SK-N-SH (cell line): ENCODE results near the gene MAP3K12. TPM values are rescaled to one million over a fixed set of nuclear protein-coding genes. Genes with fewer than 3 reads are reported as not detected.

Source experiments
- CTCF ChIA-PET: fragments of 300-600, 350-600 bp; formaldehyde crosslinking; extraction: SDS; loops from one replicate; lab custom pipeline; 2021; lab: Yijun Ruan, JAX
- POLR2A ChIA-PET: fragments of 350-600 bp; sonication (Branson Sonifier 250); formaldehyde crosslinking; extraction: SDS; loops from one replicate; lab custom pipeline; 2020; ENCODE audit warnings: antibody characterized with exemption, inconsistent platforms; lab: Yijun Ruan, JAX
- DNase-seq: peaks from one replicate; pipeline ENCODE4 v3.0.0; 2012
- H2AFZ ChIP-seq: fragments of 200-600 bp; sonication (generic); 2 replicates; pipeline ENCODE4 v1.8.1; 2016; ENCODE audit warnings: antibody characterized with exemption, mild to moderate bottlenecking, low read depth
- H3F3A ChIP-seq: fragments of 200-600 bp; sonication (generic); replicated peaks from 2 replicates; pipeline ENCODE3; 2016; ENCODE audit warnings: antibody characterized with exemption, mild to moderate bottlenecking; ENCODE audit not compliant: insufficient read depth
- H3K27ac ChIP-seq, 2 experiments: fragments of 200-500 bp in 1 of 2; fragments of 200-600 bp in 1 of 2; sonication (Bioruptor generic) in 1 of 2; sonication (generic), shearing (Covaris generic) in 1 of 2; 2 replicates each; pipeline versions ENCODE4 v1.5.1 to v1.6.1; 2014 to 2016; ENCODE audit warnings: low read depth in 2 of 2, inconsistent platforms in 1 of 2, low read length in 1 of 2, mild to moderate bottlenecking in 1 of 2, mixed read lengths in 1 of 2
- H3K27me3 ChIP-seq: fragments of 200-600 bp; sonication (generic), shearing (Covaris generic); 2 replicates; pipeline ENCODE4 v1.6.1; 2016; ENCODE audit warnings: mixed run types; ENCODE audit not compliant: insufficient read depth
- H3K36me3 ChIP-seq, 2 experiments: fragments of 200-500 bp in 1 of 2; fragments of 200-600 bp in 1 of 2; sonication (Bioruptor generic) in 1 of 2; sonication (generic) in 1 of 2; replicated peaks in 1 of 2; 2 replicates each; pipeline versions ENCODE3 to v1.5.1; 2014 to 2016; ENCODE audit warnings: low read length in 1 of 2, mild to moderate bottlenecking in 1 of 2; ENCODE audit not compliant: insufficient read depth in 2 of 2, control insufficient read depth in 1 of 2
- H3K4me1 ChIP-seq, 2 experiments: fragments of 200-500 bp in 1 of 2; fragments of 200-600 bp in 1 of 2; sonication (Bioruptor generic) in 1 of 2; sonication (generic), shearing (Covaris generic) in 1 of 2; 2 replicates each; pipeline versions ENCODE4 v1.5.1 to v1.6.1; 2014 to 2016; ENCODE audit warnings: low read depth in 1 of 2, low read length in 1 of 2, mixed run types in 1 of 2; ENCODE audit not compliant: insufficient read depth in 2 of 2, control insufficient read depth in 1 of 2
- H3K4me2 ChIP-seq: fragments of 200-600 bp; sonication (generic), shearing (Covaris generic); 2 replicates; pipeline ENCODE4 v1.6.1; 2017; ENCODE audit warnings: mixed run types
- H3K4me3 ChIP-seq, 2 experiments: fragments of 200-500 bp in 1 of 2; fragments of 200-600 bp in 1 of 2; sonication (Bioruptor generic) in 1 of 2; sonication (generic), shearing (Covaris generic) in 1 of 2; 2 replicates each; pipeline versions ENCODE4 v1.5.1 to v1.8.1; 2014 to 2016; ENCODE audit warnings: low read depth in 2 of 2, inconsistent platforms in 1 of 2, low read length in 1 of 2, mild to moderate bottlenecking in 1 of 2, mixed read lengths in 1 of 2, moderate library complexity in 1 of 2
- H3K79me2 ChIP-seq: fragments of 200-600 bp; sonication (generic); 2 replicates; pipeline ENCODE4 v1.8.1; 2017; ENCODE audit warnings: mild to moderate bottlenecking; ENCODE audit not compliant: insufficient read depth
- H3K9ac ChIP-seq: fragments of 200-600 bp; sonication (generic); 2 replicates; pipeline ENCODE4 v1.6.1; 2017; ENCODE audit warnings: mixed run types
- H3K9me2 ChIP-seq: fragments of 200-600 bp; sonication (generic); 2 replicates; pipeline ENCODE4 v1.6.1; 2017; ENCODE audit warnings: mixed run types
- H3K9me3 ChIP-seq: fragments of 200-600 bp; sonication (generic); 2 replicates; pipeline ENCODE4 v1.6.1; 2017; ENCODE audit warnings: mixed run types, mild to moderate bottlenecking, moderate library complexity
- H4K20me1 ChIP-seq: fragments of 200-600 bp; sonication (generic); 2 replicates; pipeline ENCODE4 v1.6.1; 2017; ENCODE audit warnings: mild to moderate bottlenecking, mixed run types; ENCODE audit not compliant: insufficient read depth
- CHD2 ChIP-seq: fragments of 150-350 bp; IDR thresholded peaks from 2 replicates; pipeline ENCODE4 v1.6.1; 2018; ENCODE audit warnings: low read length; ENCODE audit not compliant: partially characterized antibody
- FOXM1 ChIP-seq: IDR thresholded peaks from 2 replicates; pipeline ENCODE4 v1.4.0; 2012; ENCODE audit warnings: low read depth, mild to moderate bottlenecking
- POLR2AphosphoS5 ChIP-seq: IDR thresholded peaks from 2 replicates; pipeline ENCODE4 v1.6.1; 2012; ENCODE audit warnings: low read depth, low read length
- SMC3 ChIP-seq: IDR thresholded peaks from 2 replicates; pipeline ENCODE4 v1.6.1; 2012; ENCODE audit warnings: low read depth, low read length, improper control_type of control experiment
- USF1 ChIP-seq: IDR thresholded peaks from 2 replicates; pipeline ENCODE4 v1.4.0; 2012; ENCODE audit warnings: low read depth, borderline replicate concordance
- ZBTB33 ChIP-seq: IDR thresholded peaks from 2 replicates; pipeline ENCODE4 v1.4.0; 2012; ENCODE audit warnings: low read depth, borderline replicate concordance
- WGBS: methylation state at CpG from one replicate; pipeline ENCODE4 v1.1.6; 2017; ENCODE audit warnings: low lambda C conversion rate; 5-methylcytosine and 5-hydroxymethylcytosine counted together
- polyA plus RNA-seq, 3 experiments: library from polyadenylated mRNA; depleted of rRNA; stranded (reverse); fragments of >200 nt; gene quantifications; 2 replicates each; pipeline ENCODE4 v1.2.3, GENCODE V29; 2012

The MAP3K12 gene
- polyA plus RNA-seq, 1 of the 3 experiments (the other 2 are of a cell fraction) = 57.6 TPM

GRCh38 chr12:53466640-53467039 is 32.6 kb downstream of the MAP3K12 start:
- Histone ChIP-seq H3K9me2 (no peaks in the 10 kb centered on the region), H3K27ac (no peak overlapping the region), H3K4me2 (no peak overlapping the region), H3K27me3 (no peaks in the 10 kb centered on the region), H3K9ac (no peak overlapping the region), H3K4me3 (no peak overlapping the region), H3K9me3 (no peaks in the 10 kb centered on the region), H4K20me1 (peaks cover 84% of the 10 kb centered on the region), H3K4me1 (no peaks in the 10 kb centered on the region; a peak in 1 of 4 replicates), H2AFZ (no peak overlapping the region), H3K36me3 (peaks cover 92 to 95% of the 10 kb centered on the region in 2 experiments), H3F3A (peaks cover 66% of the 10 kb centered on the region), H3K79me2 (peaks cover 94% of the 10 kb centered on the region)
- TF ChIP-seq ZBTB33 (no peak), CHD2 (no peak), FOXM1 (no peak), SMC3 (no peak)
- POLR2A ChIA-PET = interaction anchor here (1.6 kb wide), 1 partner anchor 15 kb away, joined by 5 read pairs; no protein-coding TSS in a partner anchor
- no peak for DNase-seq
- CTCF ChIA-PET = interaction anchor here (1.0 to 3.0 kb wide), 4 partner anchors 10 to 42 kb away, joined by 3 to 16 read pairs (median 5); no protein-coding TSS in a partner anchor
- 92% methylated on average over 4 of the region's 4 CpGs for WGBS

- H3K9me3 ChIP-seq = no peaks in the 10 kb centered on the region
- H3K79me2 ChIP-seq = peaks cover 96% of the 10 kb centered on the region
- H3K4me2 ChIP-seq = no peak overlapping the region
- H4K20me1 ChIP-seq = peaks cover 86% of the 10 kb centered on the region
- no peak for DNase-seq
- no peaks in the 10 kb centered on the region for H3K9me2 ChIP-seq
- H3K4me3 ChIP-seq = no peak overlapping the region
- 63% methylated on average over 2 of the region's 2 CpGs for WGBS
- H3K27me3 ChIP-seq = no peaks in the 10 kb centered on the region
- H3K9ac ChIP-seq = no peak overlapping the region
- ChIA-PET CTCF (interaction anchor here (1.0 to 3.0 kb wide), 4 partner anchors 11 to 14 kb away, joined by 3 to 16 read pairs (median 4); partner anchors contain the start of gene PCBP2), POLR2A (interaction anchor here (0.8 to 1.3 kb wide), 2 partner anchors 7 to 9 kb away, joined by 3 to 4 read pairs; no protein-coding TSS in a partner anchor)
- H2AFZ ChIP-seq = no peak overlapping the region
- H3F3A ChIP-seq = peaks cover 60% of the 10 kb centered on the region
- no peak overlapping the region; a peak in 1 of 4 replicates for H3K27ac ChIP-seq
- H3K4me1 ChIP-seq = peaks cover 0 to 4% of the 10 kb centered on the region in 2 experiments; a peak in 1 of 4 replicates
- peaks cover 95 to 97% of the 10 kb centered on the region in 2 experiments for H3K36me3 ChIP-seq
- TF ChIP-seq USF1 = no peak
- 0 out of 2 replicates have a peak, but pooled peaks have one; percentile 14 for TF ChIP-seq POLR2AphosphoS5
- TF ChIP-seq, all 33 proteins: peak for 1
Measured at GRCh38 chr12:53465679-53466078, 33.6 kb downstream of the MAP3K12 start.
